ENCODE results near the gene CFAP299.
"Not testable (repeated sequence)": the region's sequence is repeated elsewhere in the genome, so short reads cannot be mapped to it uniquely, and the experiment has no call there.

The CFAP299 gene

DNA sequence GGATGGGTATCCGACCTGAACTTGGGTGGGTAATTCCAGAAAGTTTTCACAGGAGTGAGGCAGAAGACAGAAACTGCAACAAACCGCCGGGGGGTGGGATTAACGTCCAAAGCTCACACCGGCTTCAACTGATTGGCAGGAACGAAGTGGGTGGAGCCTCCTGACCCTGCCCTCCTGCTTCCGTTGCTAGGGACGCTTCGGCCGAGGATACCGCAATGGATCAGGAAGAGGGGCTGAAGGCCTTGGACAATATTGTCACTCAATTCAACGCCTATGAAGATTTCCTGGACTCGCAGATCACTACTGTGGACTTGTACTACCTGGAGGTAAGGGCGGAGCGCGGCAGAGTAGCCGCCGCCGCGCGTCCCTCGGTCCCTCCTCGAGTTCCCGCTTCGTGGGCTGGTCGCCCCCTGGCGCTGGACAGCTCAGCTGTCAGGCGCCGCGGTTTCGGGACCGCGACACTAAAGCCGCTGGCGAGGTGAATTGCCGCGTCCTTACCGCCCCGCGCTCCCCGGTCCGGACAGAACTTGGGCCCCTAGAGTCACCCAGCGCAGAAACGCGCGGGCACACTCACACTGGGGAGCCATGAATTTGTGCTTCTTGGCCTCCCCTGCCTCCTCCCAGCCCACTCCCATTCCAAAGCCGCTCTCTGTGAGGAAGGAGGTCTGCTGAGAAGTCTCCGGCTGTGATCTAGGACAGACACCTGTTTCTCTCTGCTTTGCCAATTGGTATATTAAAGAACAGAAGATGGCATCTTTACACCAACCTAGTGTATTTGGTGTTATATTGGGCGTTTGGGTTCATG, at the start of gene CFAP299:
Gene CFAP299 (plus strand): TSS at position 177 of the 805 bp plus-strand sequence.
- DNase-seq = peak; percentile 29

DNA sequence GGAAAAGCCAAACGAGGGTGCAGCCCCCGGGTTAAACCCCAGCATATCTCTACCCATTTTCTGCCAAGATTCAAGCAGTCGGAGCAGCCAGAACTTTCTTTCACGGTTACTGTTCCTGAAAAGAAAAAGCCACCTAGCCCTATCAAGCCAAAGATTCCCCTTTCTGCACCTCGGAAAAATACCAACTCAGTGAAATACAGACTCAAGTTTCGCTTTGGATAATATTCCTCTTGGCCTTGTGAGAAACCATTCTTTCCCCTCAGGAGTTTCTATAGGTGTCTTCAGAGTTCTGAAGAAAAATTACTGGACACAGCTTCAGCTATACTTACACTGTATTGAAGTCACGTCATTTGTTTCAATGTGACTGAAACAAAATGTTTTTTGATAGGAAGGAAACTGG, 49.1 kb upstream of the CFAP299 start:
- DNase-seq = no peak

DNA sequence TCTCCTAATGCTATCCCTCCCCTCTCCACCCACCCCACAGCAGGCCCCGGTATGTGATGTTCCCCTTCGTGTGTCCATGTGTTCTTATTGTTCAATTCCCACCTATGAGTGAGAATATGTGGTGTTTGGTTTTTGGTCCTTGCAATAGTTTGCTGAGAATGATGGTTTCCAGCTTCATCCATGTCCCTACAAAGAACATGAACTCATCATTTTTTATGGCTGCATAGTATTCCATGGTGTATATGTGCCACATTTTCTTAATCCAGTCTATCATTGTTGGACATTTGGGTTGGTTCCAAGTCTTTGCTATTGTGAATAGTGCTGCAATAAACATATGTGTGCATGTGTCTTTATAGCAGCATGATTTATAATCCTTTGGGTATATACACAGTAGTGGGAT, 44.9 kb upstream of the CFAP299 start:
- not testable (repeated sequence) for DNase-seq

DNA sequence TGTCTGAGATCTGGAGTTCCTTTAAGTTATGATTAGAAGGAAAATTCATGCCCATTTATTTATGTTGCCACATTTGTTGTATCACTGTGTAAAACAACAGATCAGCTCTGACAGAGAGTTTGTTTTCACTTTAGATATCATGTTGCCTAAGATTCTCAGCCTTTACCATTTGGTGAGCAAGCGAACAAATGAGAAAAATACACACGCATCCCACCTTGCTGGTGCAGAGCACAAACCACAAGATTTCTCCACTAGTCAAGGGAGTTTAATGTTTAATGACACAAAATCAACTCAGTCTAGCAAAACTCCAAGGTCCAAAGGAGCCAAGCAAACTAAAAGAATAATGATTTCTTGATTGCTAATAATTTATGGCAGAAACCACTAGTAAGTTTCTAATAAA, 41.3 kb upstream of the CFAP299 start:
- no peak for DNase-seq

DNA sequence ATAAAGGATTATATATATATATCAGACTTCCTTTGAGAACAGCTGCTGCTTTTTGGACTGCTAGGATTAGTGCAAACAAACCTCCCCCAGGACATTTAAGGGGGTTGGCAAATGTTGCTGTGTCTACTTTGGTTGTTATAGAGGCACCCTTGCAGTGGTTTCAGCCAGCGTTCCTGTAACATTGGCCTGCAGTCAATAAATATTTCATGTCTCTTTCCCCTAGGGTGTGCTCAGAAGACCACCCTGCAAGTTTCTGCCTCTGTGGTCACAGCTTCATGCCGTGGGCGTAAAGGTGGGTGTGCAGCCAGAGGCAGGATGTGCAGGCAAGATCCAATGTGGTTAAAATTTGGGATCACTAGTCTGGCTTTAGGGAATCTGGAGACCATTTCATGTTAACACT, 40.2 kb upstream of the CFAP299 start:
- no peak for DNase-seq

DNA sequence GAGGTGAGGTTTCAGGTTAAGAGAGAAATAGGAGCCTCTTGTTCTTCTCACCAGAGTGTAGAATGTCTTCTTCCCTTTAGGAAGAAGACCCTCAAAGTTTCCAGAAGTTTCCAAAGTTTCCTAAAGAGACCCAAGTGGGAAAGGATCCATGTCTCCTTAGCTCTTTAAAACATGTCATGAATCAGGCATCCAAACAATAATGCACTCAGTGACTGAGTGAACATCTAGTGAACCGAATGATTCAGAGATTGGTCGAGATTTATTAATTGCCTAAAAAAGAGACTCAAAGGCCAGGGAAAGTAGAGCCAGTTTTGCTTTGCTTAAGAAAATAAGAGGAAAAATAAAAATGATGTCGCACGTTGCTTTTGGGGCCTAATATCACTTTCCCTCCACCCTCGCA, 39.7 kb upstream of the CFAP299 start:
- DNase-seq = no peak

DNA sequence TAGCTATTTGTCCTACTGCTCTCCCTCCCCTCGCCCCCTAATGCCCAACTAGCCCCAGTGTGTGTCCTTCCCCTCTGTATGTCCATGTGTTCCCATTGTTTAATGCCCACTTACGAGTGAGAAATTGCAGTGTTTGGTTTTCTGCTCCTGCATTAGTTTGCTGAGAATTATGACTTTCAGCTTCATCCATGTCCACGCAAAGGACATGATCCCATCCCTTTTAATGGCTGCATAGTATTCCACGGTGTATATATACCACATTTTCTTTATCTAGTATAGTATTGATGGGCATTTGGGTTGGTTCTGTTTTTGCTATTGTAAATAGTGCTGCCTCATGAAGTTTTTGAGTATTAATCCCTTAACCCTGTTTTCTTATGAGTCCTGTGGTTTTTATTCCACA, 33.6 kb upstream of the CFAP299 start:
- no peak for DNase-seq

DNA sequence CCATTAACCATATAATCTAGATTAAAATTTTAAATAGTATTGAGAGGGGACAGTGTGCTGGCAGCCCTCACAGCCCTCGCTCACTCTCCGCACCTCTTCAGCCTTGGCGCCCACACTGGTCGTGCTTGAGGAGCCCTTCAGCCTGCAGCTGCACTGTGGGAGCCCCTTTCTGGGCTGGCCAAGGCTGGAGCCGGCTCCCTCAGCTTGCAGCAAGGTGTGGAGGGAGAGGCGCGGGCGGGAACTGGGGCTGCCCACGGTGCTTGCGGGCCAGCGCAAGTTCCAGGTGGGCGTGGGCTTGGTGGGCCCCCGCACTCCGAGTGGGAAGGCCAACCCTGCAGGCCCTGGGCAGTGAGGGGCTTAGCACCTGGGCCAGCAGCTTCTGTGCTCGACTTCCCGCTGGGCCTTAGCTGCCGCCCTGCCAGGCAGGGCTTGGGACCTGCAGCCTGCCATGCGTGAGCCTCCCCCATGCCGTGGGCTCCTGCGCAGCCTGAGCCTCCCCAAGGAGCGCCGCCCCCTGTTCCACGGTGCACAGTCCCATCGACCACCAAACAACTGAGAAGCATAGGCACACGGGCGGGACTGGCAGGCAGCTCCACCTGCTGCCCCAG, 32.8 kb upstream of the CFAP299 start:
- DNase-seq = no peak

DNA sequence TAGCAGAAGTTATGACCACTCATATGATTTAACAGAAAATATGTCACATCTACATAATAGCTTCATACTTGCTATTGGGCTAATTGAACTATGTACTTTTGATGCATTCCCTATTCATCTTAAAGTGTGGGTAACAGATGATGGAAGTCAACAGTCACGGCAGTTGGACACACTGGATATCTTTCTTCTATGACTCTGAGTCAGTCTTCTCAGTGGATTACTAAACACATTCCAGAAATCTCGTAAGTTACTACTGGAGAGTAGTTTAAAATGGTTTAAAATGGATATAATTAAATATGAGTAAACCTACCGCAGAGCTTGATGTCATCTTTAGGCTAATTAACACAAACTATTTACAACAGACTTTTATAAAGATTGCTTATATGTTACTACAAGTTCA, 30.1 kb upstream of the CFAP299 start:
- DNase-seq = no peak

DNA sequence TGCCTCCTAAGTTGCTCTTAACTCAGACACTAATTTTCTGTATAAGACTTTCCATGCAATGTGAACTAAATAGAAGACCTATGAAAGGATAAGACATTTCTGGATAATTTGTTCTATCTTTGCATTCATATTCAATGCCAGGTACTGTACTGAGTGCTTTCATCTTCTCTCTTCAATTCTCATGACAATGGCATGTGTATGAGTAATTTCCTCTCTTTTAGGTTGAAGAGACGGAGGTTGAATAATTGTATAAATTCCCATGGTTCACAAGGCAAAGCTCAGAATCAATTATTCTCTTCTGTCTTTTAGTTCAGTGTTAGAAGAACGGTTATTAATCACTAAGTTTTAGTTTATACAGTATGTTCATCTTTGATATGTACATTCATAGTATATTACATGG, 29.3 kb upstream of the CFAP299 start:
- no peak for DNase-seq

DNA sequence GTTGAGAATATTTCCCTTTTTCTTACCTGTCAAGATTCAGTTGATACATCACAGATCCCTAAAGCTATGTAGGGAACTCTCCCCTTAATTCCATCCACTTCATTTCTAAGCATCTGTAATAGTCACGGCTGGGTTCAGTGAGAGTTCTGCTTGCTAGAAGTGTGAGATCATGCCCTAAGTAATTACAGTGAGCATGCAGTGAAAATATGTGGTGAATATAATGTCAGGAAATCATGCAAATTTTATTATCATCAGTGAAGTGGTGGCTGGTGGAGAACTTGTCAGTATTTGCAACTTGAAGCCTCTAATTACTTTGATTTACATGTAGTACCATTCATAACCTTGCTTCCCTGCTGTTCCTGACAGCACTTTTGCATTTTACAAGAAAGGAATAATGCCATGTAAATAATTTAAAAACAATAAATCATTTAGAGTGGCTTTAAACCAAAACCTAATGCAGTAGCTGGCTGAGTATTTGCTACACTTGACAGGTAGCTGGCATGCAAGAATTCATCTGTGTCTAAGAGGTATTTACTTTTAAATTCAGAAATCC, 28.3 kb upstream of the CFAP299 start:
- no peak for DNase-seq

DNA sequence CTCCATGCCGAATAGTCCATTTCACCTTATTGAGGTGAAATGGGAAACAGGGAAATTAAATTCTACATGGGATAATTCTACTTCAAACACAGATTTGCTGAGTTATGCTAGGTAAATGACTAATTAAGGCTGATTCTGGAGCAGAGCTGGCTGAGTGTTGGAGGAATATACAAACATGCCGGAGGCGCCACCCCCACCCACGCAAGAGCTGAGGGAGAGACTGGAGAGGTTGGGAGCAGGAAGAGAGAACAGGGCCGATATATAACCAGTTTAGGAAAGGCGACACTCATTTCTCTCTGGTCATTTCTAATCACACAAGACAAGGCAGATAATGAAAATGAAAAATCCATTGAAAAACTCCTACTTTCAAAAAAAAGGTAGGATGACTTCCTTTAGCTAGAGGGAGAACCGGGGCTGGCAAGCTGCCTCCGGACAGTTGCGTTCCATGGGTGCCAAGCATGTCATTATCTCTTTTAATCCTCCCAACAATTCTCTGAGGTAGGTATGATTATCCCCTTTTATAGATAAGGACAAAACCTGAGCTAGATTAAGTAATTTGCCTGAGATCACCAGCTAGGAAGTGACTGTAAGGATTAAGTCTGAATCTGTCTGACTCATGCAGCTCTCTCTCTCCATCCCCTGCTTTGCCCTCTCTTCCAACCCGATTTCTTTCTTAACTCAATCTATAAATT, 27.6 kb upstream of the CFAP299 start:
- DNase-seq = no peak

DNA sequence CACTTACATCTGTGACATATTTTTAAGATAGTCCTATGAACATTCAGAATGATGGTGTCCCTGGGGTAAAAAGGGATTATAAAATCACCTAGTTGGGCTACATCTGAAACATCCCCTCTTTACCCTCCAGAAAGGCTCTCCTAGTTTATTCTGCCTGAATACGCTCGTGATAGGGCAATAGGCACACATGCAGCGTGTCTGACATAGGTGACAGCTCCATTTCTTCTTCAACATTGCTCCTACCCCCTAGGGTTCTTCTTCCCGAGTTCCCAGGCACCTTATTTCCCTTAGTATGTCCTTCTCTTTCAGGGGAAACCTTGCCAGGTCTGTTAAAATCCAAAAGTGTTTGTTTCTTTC, 27.1 kb upstream of the CFAP299 start:
- no peak for DNase-seq

DNA sequence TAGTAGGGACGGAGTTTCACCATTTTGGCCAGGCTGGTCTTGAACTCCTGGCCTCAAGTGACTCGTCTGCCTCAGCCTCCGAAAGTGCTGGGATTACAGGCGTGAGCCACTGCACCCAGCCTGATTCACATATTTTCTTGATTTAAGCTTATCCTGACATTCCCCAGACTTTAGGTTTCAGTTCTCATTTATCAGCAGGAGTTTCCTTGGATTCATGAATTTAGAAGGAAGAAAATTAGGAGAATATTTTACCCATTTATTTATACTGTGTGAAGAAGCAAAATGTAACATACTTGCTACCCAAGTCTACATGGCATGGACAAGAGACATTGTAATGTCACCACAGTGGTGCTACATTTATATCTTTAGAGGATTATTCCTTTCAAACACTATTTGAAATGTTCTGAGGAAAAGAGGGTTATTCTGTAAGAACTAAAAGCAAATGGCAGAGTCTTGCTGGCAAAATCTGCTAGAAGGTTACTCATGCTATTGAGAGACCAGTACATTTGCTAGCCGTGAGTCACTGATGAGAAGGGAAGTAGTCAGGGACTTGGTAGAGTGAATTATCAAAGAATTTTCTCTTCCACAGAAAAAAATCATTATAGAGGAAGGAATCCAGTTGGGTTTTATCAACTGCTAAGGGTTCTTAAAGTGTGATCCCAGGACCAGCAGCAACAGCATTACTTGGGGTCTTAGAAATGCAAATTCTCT, 26.1 kb upstream of the CFAP299 start:
- no peak for DNase-seq

DNA sequence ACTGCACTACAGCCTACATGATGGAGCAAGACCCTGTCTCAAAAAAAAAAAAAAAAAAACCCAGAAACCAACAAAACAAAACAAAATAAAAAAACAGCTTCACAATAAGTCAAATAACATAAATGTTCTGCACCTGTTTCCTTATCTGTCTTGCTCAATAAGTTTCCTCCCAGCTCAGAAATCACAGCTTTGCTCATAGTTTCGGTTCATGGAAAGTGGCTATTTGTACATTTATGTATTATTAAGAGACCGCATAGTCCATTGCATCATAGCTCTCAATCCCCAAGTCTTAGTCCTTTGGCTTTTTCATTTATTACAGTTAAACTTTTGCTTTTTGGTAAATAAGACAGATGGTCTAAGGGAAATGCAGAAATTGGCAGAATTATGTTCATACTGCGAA, 24.4 kb upstream of the CFAP299 start:
- no peak for DNase-seq

DNA sequence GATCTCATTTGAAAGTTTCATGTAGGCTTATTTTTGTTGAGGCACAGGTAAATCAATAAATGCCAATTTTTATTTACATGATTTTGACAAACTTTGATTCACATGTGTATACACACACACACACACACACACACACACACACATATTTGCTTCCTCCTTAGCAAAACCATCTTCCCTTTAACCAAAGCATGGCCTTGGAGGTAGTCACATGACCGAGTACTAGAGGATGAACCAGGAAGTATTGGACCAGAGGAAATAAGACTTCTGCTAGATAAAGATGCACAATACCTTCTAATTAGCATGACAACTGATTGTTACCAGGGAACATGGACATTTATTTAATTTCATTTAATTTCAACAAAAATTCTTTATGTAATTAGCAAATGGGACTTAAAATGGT, 23.4 kb upstream of the CFAP299 start:
- no peak for DNase-seq

DNA sequence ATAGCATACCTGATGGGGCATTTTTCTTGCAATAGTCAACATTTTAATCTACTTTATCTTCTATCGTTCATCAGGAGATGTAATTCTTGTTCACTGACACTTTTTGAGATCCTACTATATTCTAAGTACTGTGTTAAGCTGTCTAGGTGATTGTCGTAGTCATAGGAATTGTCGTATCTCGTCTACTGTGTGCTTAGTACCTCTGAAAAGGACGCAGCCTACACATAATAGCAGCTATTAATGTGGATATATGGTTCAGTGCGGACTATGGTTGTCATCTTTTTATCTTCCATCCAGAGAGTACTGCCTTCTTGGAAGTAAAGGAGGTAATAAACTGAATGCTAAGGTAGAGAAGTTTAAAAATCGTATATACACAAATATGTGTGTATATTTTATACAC, 21.9 kb upstream of the CFAP299 start:
- DNase-seq = no peak

DNA sequence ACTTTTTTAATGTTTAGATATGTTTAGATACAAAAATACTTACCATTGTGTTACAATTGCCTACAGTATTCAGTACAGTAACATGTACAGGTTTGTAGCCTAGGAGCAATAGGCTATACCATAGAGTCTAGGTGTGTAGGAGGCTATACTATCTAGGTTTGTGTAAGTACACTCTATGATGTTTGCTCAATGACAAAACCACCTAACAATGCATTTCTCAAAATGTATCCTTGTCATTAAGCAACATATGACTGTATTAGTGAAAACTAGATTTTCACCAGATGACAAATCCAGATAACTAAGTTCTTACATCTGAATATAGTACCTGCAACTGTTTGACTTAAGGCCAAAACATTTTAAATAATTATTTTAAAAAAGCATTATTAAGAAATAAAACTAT, 19.7 kb upstream of the CFAP299 start:
- not testable (repeated sequence) for DNase-seq

DNA sequence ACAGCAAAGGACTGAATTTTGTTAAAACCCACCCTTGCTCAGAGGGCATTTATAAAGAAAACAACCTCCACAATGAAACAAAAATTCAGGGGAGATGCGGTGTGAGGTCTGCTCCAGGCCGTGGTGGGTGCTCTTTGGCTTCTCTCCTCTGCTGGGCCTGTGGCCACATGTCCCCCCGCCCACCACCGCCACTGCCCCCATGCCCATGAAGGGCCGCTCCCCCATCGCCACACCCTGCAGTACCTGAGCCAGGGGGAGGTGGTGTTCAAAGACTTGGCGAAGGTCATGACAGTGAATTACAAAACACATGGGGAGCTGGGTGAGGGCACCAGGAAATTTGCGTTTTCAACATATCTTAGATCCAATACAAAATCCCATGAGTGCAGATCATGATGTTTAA, 14.2 kb upstream of the CFAP299 start:
- DNase-seq = no peak

DNA sequence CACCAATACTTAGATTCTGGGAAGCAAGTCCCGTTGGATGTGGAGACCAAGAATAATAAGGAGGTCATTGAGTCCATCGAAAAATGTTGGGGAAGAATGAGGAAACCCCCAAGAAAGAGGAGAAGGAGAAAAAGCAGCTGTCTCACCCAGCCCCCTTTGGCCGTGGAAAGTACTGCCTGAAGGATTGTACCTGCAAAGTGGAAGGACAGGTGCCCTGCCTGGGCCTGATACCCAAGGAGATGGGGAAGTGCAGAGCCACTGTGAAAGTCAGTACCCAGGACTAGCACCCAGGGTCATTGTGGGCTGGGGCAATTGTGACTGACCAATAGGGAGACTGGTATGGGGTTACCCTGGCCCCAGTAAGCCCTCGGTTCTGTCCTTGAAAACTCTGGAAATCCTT, 13.8 kb upstream of the CFAP299 start:
- no peak for DNase-seq

DNA sequence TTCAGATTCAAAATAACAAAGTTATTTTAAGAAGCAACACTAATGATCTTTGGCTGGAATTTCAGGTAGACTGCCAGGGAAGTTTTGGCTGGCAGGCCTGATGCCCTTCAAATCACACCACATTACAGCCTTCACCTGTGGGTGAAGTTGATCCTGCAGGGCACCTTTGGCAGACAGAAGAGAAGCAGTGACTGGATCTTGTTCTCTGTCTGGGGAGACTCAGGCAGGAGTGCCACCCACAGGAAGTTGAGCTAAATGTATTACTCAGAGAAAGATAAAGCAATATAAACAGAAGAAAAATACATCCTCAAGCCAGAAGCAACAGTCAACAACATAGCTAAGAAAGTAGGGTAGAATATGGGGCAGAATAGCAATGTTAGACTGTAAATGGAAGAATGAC, 12.8 kb upstream of the CFAP299 start:
- DNase-seq = no peak

DNA sequence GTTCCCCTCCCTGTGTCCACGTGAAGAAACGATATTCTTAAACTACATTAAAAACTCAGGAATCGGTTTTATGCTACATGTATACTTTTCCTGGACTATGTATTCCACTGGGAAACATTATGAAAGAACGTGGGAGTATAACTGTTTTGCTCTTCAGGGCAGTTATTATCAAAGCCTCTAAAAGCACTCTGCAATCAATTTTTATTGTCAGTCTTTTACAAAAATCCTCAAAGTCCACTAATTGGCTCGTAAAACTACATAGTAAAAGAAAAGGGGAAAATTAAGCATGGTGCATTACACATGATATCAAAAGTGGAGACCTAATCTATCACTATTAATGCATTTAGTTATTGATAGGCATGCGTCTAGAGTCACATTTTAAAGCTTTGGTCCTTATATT, 11.4 kb upstream of the CFAP299 start:
- no peak for DNase-seq

DNA sequence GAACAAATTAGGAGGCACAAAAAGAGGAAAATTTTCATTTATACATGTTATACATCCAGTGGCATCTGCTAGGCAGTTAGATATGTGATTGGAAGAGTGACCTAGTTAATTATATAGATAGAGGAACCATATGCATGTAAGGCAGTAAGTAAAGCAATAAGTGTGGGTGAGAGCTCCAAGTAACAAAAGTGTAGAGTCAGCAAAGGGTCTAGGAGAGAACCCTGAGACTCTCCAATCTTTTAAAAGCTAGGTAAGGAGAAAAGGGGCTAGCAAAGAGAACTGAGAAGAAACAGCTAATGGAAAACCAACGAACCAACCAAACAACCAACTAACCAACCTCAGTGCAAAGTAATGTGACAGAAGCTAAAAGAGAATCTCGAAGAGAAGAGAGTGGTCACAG, 3.8 kb upstream of the CFAP299 start:
- DNase-seq = no peak
